HepG2 (cell line): ENCODE measurements around the gene XRCC5. TPM values are rescaled to one million over a fixed set of nuclear protein-coding genes. Genes with fewer than 3 reads are reported as not detected.

ENCODE experiments used
- ATAC-seq: fragments of 200-7000 bp; cut with Tn5 transposase; 3 replicates; pipeline ENCODE4 v1.9.1; 2020; ENCODE audit warnings: mild to moderate bottlenecking, moderate library complexity
- BruUV-seq: library from RNA; stranded (reverse); fragments of 400-500 nt; replicated peaks from 2 replicates; lab custom pipeline; 2021; lab: Mats Ljungman, UMichigan
- CTCF ChIA-PET: fragments of 300-600 bp; formaldehyde crosslinking; extraction: SDS; loops from one replicate; lab custom pipeline; 2021; ENCODE audit warnings: low total read pairs, inconsistent platforms, low intra/inter-chr PET ratio; lab: Yijun Ruan, JAX
- POLR2A ChIA-PET: fragments of 350-600 bp; sonication (Branson Sonifier 250); formaldehyde crosslinking; loops from one replicate; lab custom pipeline; 2020; ENCODE audit warnings: antibody characterized with exemption, inconsistent platforms; lab: Yijun Ruan, JAX
- DNase-seq: peaks from one replicate; pipeline ENCODE4 v3.0.0-alpha.2; 2015; ENCODE audit warnings: low spot score
- FAIRE-seq: peaks from 3 replicates; lab custom pipeline; 2011; peaks lifted over from hg19 to GRCh38; lab: Jason Lieb, UNC
- H2AFZ ChIP-seq: one replicate; pipeline ENCODE4 v1.6.1; 2011; ENCODE audit warnings: low read length, inconsistent platforms
- H3K27ac ChIP-seq: fragments of 300-600 bp; 3 replicates; pipeline ENCODE4 v1.8.0; 2011; ENCODE audit warnings: mixed run types, mild to moderate bottlenecking, mixed read lengths, low read length, inconsistent platforms; ENCODE audit not compliant: insufficient read depth; ENCODE audit errors: extremely low read length
- H3K27me3 ChIP-seq, 2 experiments: fragments of 200-600 bp in 1 of 2; 2 replicates in 1 of 2; 3 replicates in 1 of 2; pipeline versions ENCODE4 v1.6.0 to v1.8.0; 2011; ENCODE audit warnings: low read length in 2 of 2, mild to moderate bottlenecking in 2 of 2, moderate library complexity in 2 of 2, inconsistent platforms in 1 of 2; ENCODE audit not compliant: insufficient read depth in 2 of 2, control insufficient read depth in 1 of 2
- H3K36me3 ChIP-seq, 2 experiments: fragments of 200-600 bp in 1 of 2; replicated peaks in 1 of 2; 2 replicates in 1 of 2; 3 replicates in 1 of 2; pipeline versions ENCODE4 v1.5.1 to v1.8.0; 2011; ENCODE audit warnings: low read length in 2 of 2, inconsistent platforms in 1 of 2; ENCODE audit not compliant: insufficient read depth in 2 of 2, control insufficient read depth in 1 of 2
- H3K4me1 ChIP-seq: 2 replicates; pipeline ENCODE4 v1.5.1; 2012; ENCODE audit warnings: low read length, inconsistent platforms; ENCODE audit not compliant: insufficient read depth
- H3K4me2 ChIP-seq: 2 replicates; pipeline ENCODE4 v1.6.0; 2011; ENCODE audit warnings: low read depth, low read length, inconsistent platforms
- H3K4me3 ChIP-seq, 3 experiments: fragments of 200-600 bp in 1 of 3; sonication (generic), shearing (Covaris generic) in 1 of 3; replicated peaks in 1 of 3; 2 replicates each; pipeline ENCODE4 v1.5.1; 2011 to 2016; ENCODE audit warnings: low read length in 3 of 3, inconsistent platforms in 2 of 3, low read depth in 2 of 3, mild to moderate bottlenecking in 2 of 3, control low read depth in 1 of 3, mixed read lengths in 1 of 3; ENCODE audit not compliant: insufficient read depth in 1 of 3
- H3K79me2 ChIP-seq: one replicate; pipeline ENCODE4 v1.6.1; 2011; ENCODE audit warnings: low read length, inconsistent platforms; ENCODE audit not compliant: insufficient read depth
- H3K9ac ChIP-seq: 2 replicates; pipeline ENCODE4 v1.6.0; 2011; ENCODE audit warnings: mild to moderate bottlenecking, low read depth, low read length, inconsistent platforms; ENCODE audit not compliant: insufficient read depth
- H3K9me3 ChIP-seq: 2 replicates; pipeline ENCODE4 v1.5.1; 2012; ENCODE audit warnings: mild to moderate bottlenecking, low read length
- H4K20me1 ChIP-seq: 2 replicates; pipeline ENCODE4 v1.6.0; 2011; ENCODE audit warnings: inconsistent platforms, mild to moderate bottlenecking, low read length, moderate library complexity; ENCODE audit not compliant: insufficient read depth
- ARHGAP35 ChIP-seq: sonication (generic); formaldehyde crosslinking; IDR thresholded peaks from 2 replicates; pipeline ENCODE4 v1.9.0; 2022; ENCODE audit warnings: mild to moderate bottlenecking, inconsistent platforms, moderate library complexity, missing genetic modification reagents, borderline replicate concordance
- TBP ChIP-seq: sonication (generic); formaldehyde crosslinking; IDR thresholded peaks from 2 replicates; pipeline ENCODE4 v1.5.0; 2020; ENCODE audit warnings: missing genetic modification reagents
- TBX3 ChIP-seq: fragments of 450-650 bp; IDR thresholded peaks from 2 replicates; pipeline ENCODE4 v1.6.1; 2017; ENCODE audit warnings: antibody characterized with exemption, mild to moderate bottlenecking, inconsistent platforms, borderline replicate concordance
- ZBTB39 ChIP-seq: sonication (generic); formaldehyde crosslinking; IDR thresholded peaks from 2 replicates; pipeline ENCODE4 v1.5.0; 2020; ENCODE audit warnings: missing genetic modification reagents
- ZNF484 ChIP-seq: sonication (generic); formaldehyde crosslinking; IDR thresholded peaks from 2 replicates; pipeline ENCODE4 v1.5.1; 2020; ENCODE audit warnings: mild to moderate bottlenecking, low read depth, missing genetic modification reagents, borderline replicate concordance
- ZNF670 ChIP-seq: sonication (generic); formaldehyde crosslinking; IDR thresholded peaks from 2 replicates; pipeline ENCODE4 v1.8.0; 2022; ENCODE audit warnings: mild to moderate bottlenecking, missing genetic modification reagents, borderline replicate concordance
- ZNF747 ChIP-seq: sonication (generic); formaldehyde crosslinking; IDR thresholded peaks from 2 replicates; pipeline ENCODE4 v1.8.1; 2023; ENCODE audit warnings: missing genetic modification reagents, mild to moderate bottlenecking, borderline replicate concordance
- WGBS: methylation state at CpG from one replicate; pipeline ENCODE4 v1.1.6; 2017; ENCODE audit warnings: low lambda C conversion rate; 5-methylcytosine and 5-hydroxymethylcytosine counted together
- in situ Hi-C: cut with HindIII; loops from 2 replicates; pipeline ENCODE4 v1.10.0; 2017; ENCODE audit warnings: low pct_unique_long_range_greater_than_20kb; ENCODE audit not compliant: extremely low pct_ligation_motif_present
- intact Hi-C: fragments of 100-400 bp; cut with micrococcal nuclease; formaldehyde crosslinking; loops from one replicate; pipeline ENCODE4 v1.10.0; 2022; ENCODE audit not compliant: unreplicated experiment
- polyA plus RNA-seq, 8 experiments: library from polyadenylated mRNA; depleted of rRNA in 3 of 8; stranded (reverse) in 7 of 8; unstranded in 1 of 8; fragments of >200 nt; fragmentation: Illumina TruSeq in 4 of 8; extraction: Trizol in 4 of 8; gene quantifications; 2 replicates each; pipeline versions ENCODE4 v1.2.1 to v1.2.3, GENCODE V29; 2011 to 2016; ENCODE audit warnings: low read depth in 4 of 8, missing spikeins in 1 of 8, mixed read lengths in 1 of 8; ENCODE audit not compliant: insufficient read depth in 1 of 8
- total RNA-seq, 5 experiments: library from RNA; depleted of rRNA; stranded (reverse); fragments of >200 nt; fragmentation: Illumina TruSeq; extraction: Trizol; gene quantifications; 2 replicates each; pipeline ENCODE4 v1.2.3, GENCODE V29; 2016; ENCODE audit warnings: low read depth in 1 of 5

Gene XRCC5
- total and polyA plus RNA-seq, 2 of the 13 experiments (the other 11 are each of a cell fraction or from before 2014, with no cell fraction given), result 264 to 454 TPM

- Histone ChIP-seq H3K4me3 (no peak overlapping the region), H3K9me3 (no peaks in the 10 kb centered on the region), H4K20me1 (no peaks in the 10 kb centered on the region; the same call in 1 of the 2 replicates), H3K9ac (no peak overlapping the region), H3K4me2 (no peak overlapping the region), H3K4me1 (peaks cover under 1% of the 10 kb centered on the region; the same call in 1 of the 2 replicates), H3K27me3 (no peaks in the 10 kb centered on the region), H2AFZ (no peak overlapping the region), H3K36me3 (peaks cover 39 to 93% of the 10 kb centered on the region in 2 experiments), H3K79me2 (peaks cover 3% of the 10 kb centered on the region), H3K27ac (no peak overlapping the region)
- FAIRE-seq, result no peak
- POLR2A ChIA-PET, result no interaction called here
- TF ChIP-seq ZNF484 (CRISPR knock-in tag), result no peak
- TF ChIP-seq ZNF670 (CRISPR knock-in tag), result no peak
- no peak for TF ChIP-seq TBP (CRISPR knock-in tag)
- TF ChIP-seq TBX3, result no peak
- no peak for TF ChIP-seq ZNF747 (CRISPR knock-in tag)
- TF ChIP-seq ARHGAP35 (CRISPR knock-in tag), result no peak
- TF ChIP-seq ZBTB39 (CRISPR knock-in tag), result no peak
- 95% methylated on average over 4 of the region's 4 CpGs for WGBS
- DNase-seq, result no peak
- ATAC-seq, result no peak; the same call in 2 of the 3 replicates
- CTCF ChIA-PET, result no interaction called here
- intact Hi-C loops (no loop called here), in situ Hi-C loops (no loop called here)
- BruUV-seq, result no TSS peak
Observed at GRCh38 chr2:216134958-216135541, 25.9 kb downstream of the XRCC5 start.
